Gastrocnemius medialis (tissue), 4 donors: ENCODE measurements around the gene CCN5.

Experiments
- POLR2A ChIP-seq, 2 donors: fragments of 450-650 bp; IDR thresholded peaks; one replicate each; pipeline ENCODE4 v1.6.1; 2017; ENCODE audit warnings: antibody characterized with exemption in 2 of 2, mild to moderate bottlenecking in 2 of 2, moderate library complexity in 2 of 2
- TF ChIP-seq, protein P1 (sequence below), 5 experiments: fragments of 450-650 bp in 3 of 5; fragments of 200-600 bp in 2 of 5; sonication (generic) in 2 of 5; IDR thresholded peaks in 4 of 5; conservative IDR thresholded peaks in 1 of 5; 1 replicate in 4 of 5; 2 replicates in 1 of 5; pipeline ENCODE4 v1.5.1; 2016 to 2019; ENCODE audit warnings: antibody characterized with exemption in 5 of 5, mild to moderate bottlenecking in 3 of 5, moderate library complexity in 3 of 5

DNA sequence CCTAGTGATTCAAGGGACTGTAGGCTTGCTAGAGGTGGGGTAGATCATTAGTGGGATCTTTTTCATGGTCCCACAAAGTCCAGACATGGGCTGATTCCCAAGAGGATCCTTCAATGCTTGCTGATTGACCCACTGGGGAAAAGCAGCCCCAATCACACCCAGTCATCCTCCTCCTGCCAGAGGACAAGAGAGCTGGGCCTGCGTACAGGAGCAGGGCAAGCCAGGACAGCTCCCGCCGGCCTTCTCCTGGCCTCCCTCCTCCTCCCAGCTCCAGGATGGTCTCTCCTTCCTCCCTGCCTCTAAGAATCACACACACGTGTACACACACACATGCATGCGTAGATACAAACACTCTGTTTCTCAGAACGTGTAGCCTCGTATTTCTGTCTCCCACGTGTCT is 57.5 kb downstream of the CCN5 start:
- TF ChIP-seq POLR2A (IDR thresholded peaks at IDR 0.05), result no peak
- TF ChIP-seq, protein P1, sequence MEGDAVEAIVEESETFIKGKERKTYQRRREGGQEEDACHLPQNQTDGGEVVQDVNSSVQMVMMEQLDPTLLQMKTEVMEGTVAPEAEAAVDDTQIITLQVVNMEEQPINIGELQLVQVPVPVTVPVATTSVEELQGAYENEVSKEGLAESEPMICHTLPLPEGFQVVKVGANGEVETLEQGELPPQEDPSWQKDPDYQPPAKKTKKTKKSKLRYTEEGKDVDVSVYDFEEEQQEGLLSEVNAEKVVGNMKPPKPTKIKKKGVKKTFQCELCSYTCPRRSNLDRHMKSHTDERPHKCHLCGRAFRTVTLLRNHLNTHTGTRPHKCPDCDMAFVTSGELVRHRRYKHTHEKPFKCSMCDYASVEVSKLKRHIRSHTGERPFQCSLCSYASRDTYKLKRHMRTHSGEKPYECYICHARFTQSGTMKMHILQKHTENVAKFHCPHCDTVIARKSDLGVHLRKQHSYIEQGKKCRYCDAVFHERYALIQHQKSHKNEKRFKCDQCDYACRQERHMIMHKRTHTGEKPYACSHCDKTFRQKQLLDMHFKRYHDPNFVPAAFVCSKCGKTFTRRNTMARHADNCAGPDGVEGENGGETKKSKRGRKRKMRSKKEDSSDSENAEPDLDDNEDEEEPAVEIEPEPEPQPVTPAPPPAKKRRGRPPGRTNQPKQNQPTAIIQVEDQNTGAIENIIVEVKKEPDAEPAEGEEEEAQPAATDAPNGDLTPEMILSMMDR (IDR thresholded peaks at IDR 0.05 in 4 of 5, conservative IDR thresholded peaks at IDR 0.05 in 1 of 5), result no peak
